Osteoblast (primary cell): ENCODE data around the gene FIGNL1. TPM values are rescaled to one million over a fixed set of nuclear protein-coding genes. Genes with fewer than 3 reads are reported as not detected.

Experiments used
- DNase-seq: peaks from one replicate; pipeline ENCODE4 v3.0.0; 2011; ENCODE audit warnings: low spot score, mixed read lengths; ENCODE audit not compliant: insufficient read length; ENCODE audit errors: missing footprints
- H2AFZ ChIP-seq: 2 replicates; pipeline ENCODE4 v1.6.0; 2011; ENCODE audit warnings: mild to moderate bottlenecking, low read length
- H3K27ac ChIP-seq: 2 replicates; pipeline ENCODE4 v1.5.1; 2011; ENCODE audit warnings: mild to moderate bottlenecking, low read depth, low read length, moderate library complexity
- H3K27me3 ChIP-seq: 2 replicates; pipeline ENCODE4 v1.6.0; 2012; ENCODE audit warnings: mild to moderate bottlenecking, control low read depth, inconsistent platforms, low read length, moderate library complexity; ENCODE audit not compliant: insufficient read depth
- H3K36me3 ChIP-seq: 2 replicates; pipeline ENCODE4 v1.5.1; 2011; ENCODE audit warnings: mild to moderate bottlenecking, low read length, control low read depth, moderate library complexity; ENCODE audit not compliant: insufficient read depth
- H3K4me1 ChIP-seq: 2 replicates; pipeline ENCODE4 v1.5.1; 2011; ENCODE audit warnings: mild to moderate bottlenecking, low read length, control low read depth, moderate library complexity; ENCODE audit not compliant: insufficient read depth
- H3K4me2 ChIP-seq: 2 replicates; pipeline ENCODE4 v1.6.0; 2011; ENCODE audit warnings: mild to moderate bottlenecking, low read length; ENCODE audit not compliant: insufficient read depth
- H3K4me3 ChIP-seq: fragments of 200-600 bp; sonication (generic); 3 replicates; pipeline ENCODE4 v1.5.1; 2012; ENCODE audit warnings: mild to moderate bottlenecking, low read length, inconsistent platforms; ENCODE audit not compliant: insufficient read depth
- H3K79me2 ChIP-seq: 2 replicates; pipeline ENCODE4 v1.6.0; 2012; ENCODE audit warnings: mild to moderate bottlenecking, low read length, control low read depth, inconsistent platforms; ENCODE audit not compliant: insufficient read depth
- H3K9me3 ChIP-seq: 2 replicates; pipeline ENCODE4 v1.5.1; 2011; ENCODE audit warnings: low read depth, low read length, control low read depth
- H4K20me1 ChIP-seq: 2 replicates; pipeline ENCODE4 v1.6.0; 2012; ENCODE audit warnings: mild to moderate bottlenecking, low read length, control low read depth; ENCODE audit not compliant: insufficient read depth
- total RNA-seq: library from RNA; depleted of rRNA; stranded (reverse); fragments of >200 nt; gene quantifications from 2 replicates; pipeline ENCODE4 v1.2.3, GENCODE V29; 2012
- TF ChIP-seq, protein P1 (sequence below): IDR thresholded peaks from 2 replicates; pipeline ENCODE4 v1.5.1; 2011; ENCODE audit warnings: mild to moderate bottlenecking, low read depth, low read length, moderate library complexity; ENCODE audit errors: extremely low read depth

FIGNL1 gene
- total RNA-seq, 1 donor: 6.5 TPM

DNA sequence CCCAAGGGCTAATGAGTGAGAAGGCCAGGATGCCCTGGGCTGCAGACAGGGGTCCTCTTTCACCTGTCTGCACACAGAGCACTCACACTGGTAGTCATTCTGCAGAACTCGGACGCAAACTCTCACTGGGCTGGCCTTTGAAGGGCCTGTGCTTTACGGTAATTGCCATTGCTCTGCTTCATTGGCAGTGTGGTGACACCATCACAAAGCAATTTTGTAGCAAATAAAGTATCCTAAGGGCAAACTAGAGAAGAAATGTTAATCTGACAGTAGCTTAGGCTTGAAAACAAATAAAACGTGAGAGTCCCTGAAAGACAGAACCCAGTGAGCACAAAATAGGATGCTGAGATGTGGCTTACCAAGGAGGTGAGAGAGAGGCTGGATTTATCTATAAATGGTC is 30.6 kb upstream of the FIGNL1 start:
- Histone ChIP-seq H3K4me1 (no peaks in the 10 kb centered on the region), H3K27ac (no peak overlapping the region), H2AFZ (no peak overlapping the region), H3K79me2 (no peaks in the 10 kb centered on the region), H4K20me1 (no peaks in the 10 kb centered on the region), H3K4me3 (no peak overlapping the region), H3K27me3 (peaks cover 5% of the 10 kb centered on the region), H3K36me3 (no peaks in the 10 kb centered on the region), H3K4me2 (no peak overlapping the region), H3K9me3 (no peaks in the 10 kb centered on the region)
- TF ChIP-seq, protein P1, sequence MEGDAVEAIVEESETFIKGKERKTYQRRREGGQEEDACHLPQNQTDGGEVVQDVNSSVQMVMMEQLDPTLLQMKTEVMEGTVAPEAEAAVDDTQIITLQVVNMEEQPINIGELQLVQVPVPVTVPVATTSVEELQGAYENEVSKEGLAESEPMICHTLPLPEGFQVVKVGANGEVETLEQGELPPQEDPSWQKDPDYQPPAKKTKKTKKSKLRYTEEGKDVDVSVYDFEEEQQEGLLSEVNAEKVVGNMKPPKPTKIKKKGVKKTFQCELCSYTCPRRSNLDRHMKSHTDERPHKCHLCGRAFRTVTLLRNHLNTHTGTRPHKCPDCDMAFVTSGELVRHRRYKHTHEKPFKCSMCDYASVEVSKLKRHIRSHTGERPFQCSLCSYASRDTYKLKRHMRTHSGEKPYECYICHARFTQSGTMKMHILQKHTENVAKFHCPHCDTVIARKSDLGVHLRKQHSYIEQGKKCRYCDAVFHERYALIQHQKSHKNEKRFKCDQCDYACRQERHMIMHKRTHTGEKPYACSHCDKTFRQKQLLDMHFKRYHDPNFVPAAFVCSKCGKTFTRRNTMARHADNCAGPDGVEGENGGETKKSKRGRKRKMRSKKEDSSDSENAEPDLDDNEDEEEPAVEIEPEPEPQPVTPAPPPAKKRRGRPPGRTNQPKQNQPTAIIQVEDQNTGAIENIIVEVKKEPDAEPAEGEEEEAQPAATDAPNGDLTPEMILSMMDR: no peak
- no peak for DNase-seq

DNA sequence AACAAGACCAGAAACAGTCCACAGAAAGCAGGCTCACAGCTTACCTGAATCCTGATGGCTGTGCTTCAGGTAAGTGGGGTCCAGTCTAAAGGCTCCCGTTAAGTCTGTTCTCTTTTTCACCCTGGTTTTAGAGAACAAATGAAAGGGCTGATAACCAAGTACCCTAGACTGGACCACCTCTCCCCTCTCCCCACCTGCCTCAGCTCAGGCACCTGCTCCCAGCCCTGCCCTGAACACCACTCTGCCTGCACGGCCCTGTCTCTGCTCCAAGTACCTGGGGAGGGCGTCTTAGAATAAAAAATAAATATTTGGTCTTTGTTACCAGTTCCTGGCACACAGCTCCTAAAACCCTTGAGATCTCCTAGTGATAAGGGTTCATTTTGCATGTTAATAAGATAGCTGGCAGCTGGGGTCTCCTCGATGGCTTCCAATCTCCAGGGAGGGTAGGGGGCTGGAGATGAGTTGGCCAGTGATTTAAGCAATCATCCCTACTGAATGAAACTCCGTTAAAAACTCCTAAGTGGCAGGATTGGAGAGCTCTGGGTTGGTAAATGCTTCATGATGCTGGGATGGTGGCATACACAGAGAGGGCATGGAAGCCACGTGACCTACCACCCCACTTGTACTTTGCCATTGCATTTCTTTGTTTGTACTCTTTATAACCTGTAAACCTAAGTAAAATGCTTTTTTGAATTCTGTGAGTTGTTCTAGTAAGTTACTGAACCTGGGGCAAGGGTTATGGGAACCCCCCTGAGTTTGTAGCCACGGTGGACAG is 29.8 kb upstream of the FIGNL1 start:
- Histone ChIP-seq H3K4me2 (no peak overlapping the region), H3K27me3 (peaks cover 5% of the 10 kb centered on the region), H3K36me3 (no peaks in the 10 kb centered on the region), H3K4me3 (no peak overlapping the region), H3K9me3 (no peaks in the 10 kb centered on the region), H3K4me1 (no peaks in the 10 kb centered on the region), H3K79me2 (no peaks in the 10 kb centered on the region), H2AFZ (no peak overlapping the region), H4K20me1 (no peaks in the 10 kb centered on the region), H3K27ac (no peak overlapping the region)
- DNase-seq: no peak
- TF ChIP-seq, protein P1: no peak

DNA sequence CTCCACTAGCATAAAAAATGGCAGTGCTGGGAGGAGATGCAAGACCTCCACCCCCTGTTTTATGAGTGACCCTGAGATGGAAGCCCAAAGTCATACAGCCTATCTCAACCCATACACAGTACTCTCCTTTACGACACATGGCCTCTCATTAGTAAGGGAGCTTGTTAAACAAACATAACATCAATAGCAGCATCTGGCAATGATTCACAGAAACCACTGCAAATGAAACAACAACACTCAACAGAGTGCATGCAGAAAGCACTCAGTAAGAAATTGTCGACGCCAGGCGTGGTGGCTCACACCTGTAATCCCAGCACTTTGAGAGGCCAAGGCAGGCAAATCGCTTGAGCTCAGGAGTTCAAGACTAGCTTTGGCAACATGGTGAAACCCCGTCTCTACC is 27.5 kb upstream of the FIGNL1 start:
- DNase-seq: no peak
- H3K36me3 ChIP-seq: no peaks in the 10 kb centered on the region

DNA sequence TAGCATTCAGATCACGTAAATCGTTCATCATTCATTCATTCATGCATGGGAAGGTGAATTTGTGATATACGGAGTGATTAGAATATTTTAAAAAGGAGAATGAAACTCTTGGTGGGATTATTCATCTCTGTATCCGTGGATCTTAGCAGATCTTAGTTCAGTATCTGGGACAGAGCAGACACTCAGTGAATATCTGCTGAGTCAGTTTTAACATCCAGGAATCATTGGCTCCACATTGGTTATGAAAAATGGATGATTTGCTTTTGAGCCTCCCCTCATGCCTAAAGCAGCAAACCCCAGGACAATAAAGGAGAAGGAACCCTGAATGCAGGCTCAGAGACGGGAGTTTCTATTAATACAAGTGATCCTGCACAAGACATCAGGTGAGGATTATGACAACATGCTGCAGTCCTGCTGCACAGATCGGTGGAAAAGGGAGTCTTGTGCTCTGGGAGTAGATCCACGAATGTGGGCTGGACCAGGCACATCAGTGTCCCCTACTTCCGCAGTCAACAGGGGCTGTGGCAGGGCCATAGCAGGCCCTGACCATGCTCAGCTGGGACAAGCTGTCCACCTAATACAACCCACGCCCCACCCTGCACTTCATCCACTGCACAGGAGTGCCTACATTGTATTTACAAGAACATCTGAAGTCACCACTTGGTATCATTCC is 26.9 kb upstream of the FIGNL1 start:
- Histone ChIP-seq H3K9me3 (no peaks in the 10 kb centered on the region), H3K4me3 (no peak overlapping the region), H3K36me3 (no peaks in the 10 kb centered on the region), H3K79me2 (no peaks in the 10 kb centered on the region), H4K20me1 (no peaks in the 10 kb centered on the region), H3K27me3 (peaks cover 8% of the 10 kb centered on the region), H3K4me1 (no peaks in the 10 kb centered on the region), H3K27ac (no peak overlapping the region), H3K4me2 (no peak overlapping the region), H2AFZ (no peak overlapping the region)
- TF ChIP-seq, protein P1: no peak
- DNase-seq: no peak

More for the DNA sequence above, 27.5 kb upstream of the FIGNL1 start:
- no peaks in the 10 kb centered on the region for H4K20me1 ChIP-seq
- H2AFZ ChIP-seq: no peak overlapping the region
- H3K27me3 ChIP-seq: peaks cover 5% of the 10 kb centered on the region
- H3K79me2 ChIP-seq: no peaks in the 10 kb centered on the region
- no peaks in the 10 kb centered on the region for H3K4me1 ChIP-seq
- H3K9me3 ChIP-seq: no peaks in the 10 kb centered on the region
- no peak overlapping the region for H3K4me2 ChIP-seq
- H3K27ac ChIP-seq: no peak overlapping the region
- no peak overlapping the region for H3K4me3 ChIP-seq
- TF ChIP-seq, protein P1: no peak
